GM12878 (cell line): ENCODE measurements around the gene RECK. TPM values are rescaled to one million over a fixed set of nuclear protein-coding genes. Genes with fewer than 3 reads are reported as not detected.

Experiments used
- ATAC-seq: fragments of 200-7000 bp; cut with Tn5 transposase; 3 replicates; pipeline ENCODE4 v1.9.1; 2020; ENCODE audit warnings: mild to moderate bottlenecking, moderate library complexity
- BruUV-seq: library from RNA; stranded (reverse); fragments of 400-500 nt; replicated peaks from 2 replicates; lab custom pipeline; 2021; lab: Mats Ljungman, UMichigan
- CTCF ChIA-PET: fragments of 300-600 bp; sonication (Branson Sonifier 250); formaldehyde crosslinking; extraction: SDS; loops from one replicate; lab custom pipeline; 2021; ENCODE audit warnings: inconsistent platforms; lab: Yijun Ruan, JAX
- POLR2A ChIA-PET: fragments of 350-600 bp; formaldehyde crosslinking; extraction: SDS; loops from one replicate; lab custom pipeline; 2021; ENCODE audit warnings: inconsistent platforms; lab: Charles Lee
- RAD21 ChIA-PET: fragments of 300-600 bp; sonication (Branson Sonifier 250); formaldehyde crosslinking; loops from one replicate; lab custom pipeline; 2023; ENCODE audit warnings: antibody characterized with exemption; ENCODE audit not compliant: unreplicated experiment; lab: Charles Lee
- SMC1A ChIA-PET: fragments of 300-600 bp; sonication (Branson Sonifier 250); formaldehyde crosslinking; loops from one replicate; lab custom pipeline; 2023; ENCODE audit not compliant: unreplicated experiment, uncharacterized antibody; lab: Charles Lee
- DNase-seq: peaks from one replicate; pipeline ENCODE4 v3.0.0-alpha.2; 2011; ENCODE audit warnings: low read depth, low spot score
- FAIRE-seq: peaks from 3 replicates; lab custom pipeline; 2011; peaks lifted over from hg19 to GRCh38; lab: Jason Lieb, UNC
- H2AFZ ChIP-seq: 2 replicates; pipeline ENCODE4 v1.6.0; 2011; ENCODE audit warnings: low read depth, low read length, control low read depth; ENCODE audit not compliant: control insufficient read depth
- H3K27ac ChIP-seq: 2 replicates; pipeline ENCODE4 v1.5.1; 2011; ENCODE audit warnings: control low read depth; ENCODE audit not compliant: control insufficient read depth, insufficient read depth
- H3K27me3 ChIP-seq, 2 experiments: replicated peaks in 1 of 2; 2 replicates each; pipeline versions ENCODE4 v1.6.0 to v1.6.1; 2011; ENCODE audit warnings: low read length in 1 of 2; ENCODE audit not compliant: control insufficient read depth in 2 of 2, insufficient read depth in 2 of 2
- H3K36me3 ChIP-seq, 2 experiments: 2 replicates each; pipeline ENCODE4 v1.5.1; 2011; ENCODE audit warnings: low read length in 1 of 2; ENCODE audit not compliant: control insufficient read depth in 2 of 2, insufficient read depth in 2 of 2
- H3K4me1 ChIP-seq: 2 replicates; pipeline ENCODE4 v1.6.1; 2011; ENCODE audit warnings: mild to moderate bottlenecking, low read length, moderate library complexity, mixed read lengths; ENCODE audit not compliant: control insufficient read depth, insufficient read depth
- H3K4me2 ChIP-seq: 2 replicates; pipeline ENCODE4 v1.6.0; 2011; ENCODE audit warnings: control low read depth; ENCODE audit not compliant: control insufficient read depth, insufficient read depth
- H3K4me3 ChIP-seq: fragments of 200-600 bp; sonication (generic); 2 replicates; pipeline ENCODE4 v1.5.1; 2016
- H3K79me2 ChIP-seq: 2 replicates; pipeline ENCODE4 v1.6.0; 2011; ENCODE audit warnings: low read length; ENCODE audit not compliant: control insufficient read depth, insufficient read depth
- H3K9ac ChIP-seq: 2 replicates; pipeline ENCODE4 v1.8.0; 2011; ENCODE audit warnings: low read length, control low read depth, mixed read lengths; ENCODE audit not compliant: control insufficient read depth, insufficient read depth
- H3K9me3 ChIP-seq: replicated peaks from 3 replicates; pipeline ENCODE4 v1.5.1; 2011; ENCODE audit warnings: mild to moderate bottlenecking, low read length; ENCODE audit not compliant: control insufficient read depth, insufficient read depth
- H4K20me1 ChIP-seq: 2 replicates; pipeline ENCODE4 v1.6.0; 2011; ENCODE audit not compliant: control insufficient read depth, insufficient read depth
- ATF2 ChIP-seq: IDR thresholded peaks from 2 replicates; pipeline ENCODE4 v1.6.1; 2012; ENCODE audit warnings: low read length, inconsistent platforms
- MXI1 ChIP-seq: fragments of 150-350 bp; IDR thresholded peaks from 2 replicates; pipeline ENCODE4 v1.6.1; 2011; ENCODE audit warnings: low read depth, mild to moderate bottlenecking, inconsistent platforms, low read length, improper control_type of control experiment
- NKRF ChIP-seq: fragments of 450-650 bp; conservative IDR thresholded peaks from 2 replicates; pipeline ENCODE4 v1.6.1; 2017; ENCODE audit warnings: mild to moderate bottlenecking, moderate library complexity
- NR2C1 ChIP-seq: fragments of 450-650 bp; IDR thresholded peaks from 2 replicates; pipeline ENCODE4 v1.6.1; 2017; ENCODE audit warnings: antibody characterized with exemption, mild to moderate bottlenecking, moderate library complexity
- PAX5 ChIP-seq: IDR thresholded peaks from 2 replicates; pipeline ENCODE4 v1.6.1; 2011; ENCODE audit warnings: low read depth, low read length, borderline replicate concordance
- RAD21 ChIP-seq: IDR thresholded peaks from 2 replicates; pipeline ENCODE4 v1.6.1; 2011; ENCODE audit warnings: mild to moderate bottlenecking, low read depth, low read length, moderate library complexity; ENCODE audit not compliant: insufficient read depth
- RFX5 ChIP-seq: IDR thresholded peaks from 2 replicates; pipeline ENCODE4 v1.6.1; 2011; ENCODE audit warnings: low read depth, low read length, improper control_type of control experiment
- SMAD5 ChIP-seq: IDR thresholded peaks from 2 replicates; pipeline ENCODE4 v1.6.1; 2016; ENCODE audit warnings: antibody characterized with exemption, low read depth
- ZSCAN29 ChIP-seq: fragments of 450-650 bp; IDR thresholded peaks from 2 replicates; pipeline ENCODE4 v1.6.1; 2017; ENCODE audit warnings: mild to moderate bottlenecking, moderate library complexity
- WGBS: methylation state at CpG from one replicate; pipeline ENCODE4 v1.1.6; 2016; ENCODE audit warnings: low lambda C conversion rate; ENCODE audit not compliant: insufficient replicate concordance, insufficient coverage; ENCODE audit errors: missing lambda C conversion rate; 5-methylcytosine and 5-hydroxymethylcytosine counted together
- in situ Hi-C: fragments of 300-500 bp; cut with MboI; formaldehyde crosslinking; loops from 9 replicates; pipeline ENCODE4 v1.14.3; 2018; ENCODE audit warnings: mixed read lengths
- intact Hi-C: fragments of 100-400 bp; cut with micrococcal nuclease; formaldehyde crosslinking; loops from one replicate; pipeline ENCODE4 v1.14.2; 2022; ENCODE audit not compliant: unreplicated experiment
- polyA plus RNA-seq, 11 experiments: library from polyadenylated mRNA; depleted of rRNA in 4 of 11; unstranded in 6 of 11; stranded (reverse) in 5 of 11; fragments of >200 nt; fragmentation: Nextera tagmentation in 4 of 11; fragmentation: Illumina TruSeq in 1 of 11; extraction: Ambion mirVana in 4 of 11; extraction: Trizol in 1 of 11; gene quantifications; 1 replicate in 1 of 11; 2 replicates in 10 of 11; pipeline versions ENCODE4 v1.2.1 to v1.2.3, GENCODE V29; 2011 to 2016; ENCODE audit warnings: inconsistent platforms in 2 of 11, missing spikeins in 2 of 11, low read depth in 1 of 11
- total RNA-seq, 4 experiments: library from RNA; depleted of rRNA in 3 of 4; stranded (reverse); fragments of >200 nt in 3 of 4; fragmentation: Illumina TruSeq in 1 of 4; extraction: Trizol in 1 of 4; gene quantifications; 2 replicates each; pipeline versions ENCODE4 v1.2.1 to v1.2.3, GENCODE V29; 2013 to 2021
- TF ChIP-seq, protein P1 (sequence below): fragments of 450-650 bp; formaldehyde crosslinking; IDR thresholded peaks from 2 replicates; pipeline ENCODE4 v1.5.0; 2022; ENCODE audit warnings: mild to moderate bottlenecking, missing genetic modification characterization

The RECK gene
- total and polyA plus RNA-seq, 10 of the 15 experiments (the other 5 are each of a cell fraction or from before 2014, with no cell fraction given), result 0.02 to 0.40 (median 0.13) TPM

DNA sequence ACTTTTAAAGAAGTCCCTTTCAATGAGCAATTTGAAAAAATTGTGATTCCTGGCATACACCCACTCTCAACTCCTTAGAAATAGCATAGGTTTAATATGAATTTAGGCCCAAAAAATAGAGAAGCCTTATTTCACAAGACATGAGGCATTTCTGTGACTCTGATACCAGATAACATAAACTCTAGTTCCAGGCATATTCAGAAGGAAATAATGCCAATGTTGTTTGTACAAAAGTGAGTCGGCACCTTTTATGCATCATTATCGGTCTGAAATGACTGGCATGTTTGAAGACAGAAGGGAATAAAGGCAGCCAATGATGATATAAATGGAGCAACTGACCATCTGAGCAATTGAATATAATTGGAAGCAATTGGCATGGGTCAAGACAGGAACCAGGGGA, 19.4 kb upstream of the RECK start (continued):
- TF ChIP-seq ATF2, result no peak

DNA sequence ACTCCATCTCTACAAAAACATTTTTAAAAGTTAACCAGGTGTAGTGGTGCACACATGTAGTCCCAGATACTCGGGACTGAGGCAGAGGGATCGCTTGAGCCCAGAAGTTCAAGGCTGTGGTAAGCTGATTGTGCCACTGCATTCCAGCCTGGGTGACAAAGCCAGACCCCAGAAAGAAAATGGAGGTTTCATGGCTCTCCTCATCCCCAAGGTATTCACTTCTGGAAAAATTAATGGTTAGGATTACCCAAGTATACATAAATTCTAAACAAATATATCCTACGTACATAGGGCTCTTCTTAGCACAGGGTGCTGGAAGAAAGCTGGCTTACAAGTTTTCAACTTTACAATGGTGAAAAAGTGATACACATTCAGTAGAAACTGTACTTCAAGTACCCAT, 18.6 kb upstream of the RECK start:
- H3K27ac ChIP-seq, result no peak overlapping the region
- H3K4me1 ChIP-seq, result peaks cover 3% of the 10 kb centered on the region; the same call in 1 of the 2 replicates
- peaks cover 0 to 4% of the 10 kb centered on the region in 2 experiments; a peak in 2 of 4 replicates for H3K27me3 ChIP-seq
- no peaks in the 10 kb centered on the region for H3K79me2 ChIP-seq
- RAD21 ChIA-PET, result no interaction called here
- no peak overlapping the region for H2AFZ ChIP-seq
- WGBS, result 55% methylated on average over 3 of the region's 3 CpGs
- FAIRE-seq (no peak), DNase-seq (no peak), ATAC-seq (no peak)
- H3K9me3 ChIP-seq, result no peaks in the 10 kb centered on the region
- no peak overlapping the region for H3K4me3 ChIP-seq
- POLR2A ChIA-PET, result no interaction called here
- H4K20me1 ChIP-seq, result no peaks in the 10 kb centered on the region
- BruUV-seq, result no TSS peak
- no peak overlapping the region for H3K4me2 ChIP-seq
- H3K9ac ChIP-seq, result no peak overlapping the region
- TF ChIP-seq ZSCAN29 (no peak), NR2C1 (no peak), NKRF (no peak), PAX5 (no peak), RFX5 (no peak), RAD21 (no peak), SMAD5 (no peak), MXI1 (no peak)
- TF ChIP-seq, protein P1, sequence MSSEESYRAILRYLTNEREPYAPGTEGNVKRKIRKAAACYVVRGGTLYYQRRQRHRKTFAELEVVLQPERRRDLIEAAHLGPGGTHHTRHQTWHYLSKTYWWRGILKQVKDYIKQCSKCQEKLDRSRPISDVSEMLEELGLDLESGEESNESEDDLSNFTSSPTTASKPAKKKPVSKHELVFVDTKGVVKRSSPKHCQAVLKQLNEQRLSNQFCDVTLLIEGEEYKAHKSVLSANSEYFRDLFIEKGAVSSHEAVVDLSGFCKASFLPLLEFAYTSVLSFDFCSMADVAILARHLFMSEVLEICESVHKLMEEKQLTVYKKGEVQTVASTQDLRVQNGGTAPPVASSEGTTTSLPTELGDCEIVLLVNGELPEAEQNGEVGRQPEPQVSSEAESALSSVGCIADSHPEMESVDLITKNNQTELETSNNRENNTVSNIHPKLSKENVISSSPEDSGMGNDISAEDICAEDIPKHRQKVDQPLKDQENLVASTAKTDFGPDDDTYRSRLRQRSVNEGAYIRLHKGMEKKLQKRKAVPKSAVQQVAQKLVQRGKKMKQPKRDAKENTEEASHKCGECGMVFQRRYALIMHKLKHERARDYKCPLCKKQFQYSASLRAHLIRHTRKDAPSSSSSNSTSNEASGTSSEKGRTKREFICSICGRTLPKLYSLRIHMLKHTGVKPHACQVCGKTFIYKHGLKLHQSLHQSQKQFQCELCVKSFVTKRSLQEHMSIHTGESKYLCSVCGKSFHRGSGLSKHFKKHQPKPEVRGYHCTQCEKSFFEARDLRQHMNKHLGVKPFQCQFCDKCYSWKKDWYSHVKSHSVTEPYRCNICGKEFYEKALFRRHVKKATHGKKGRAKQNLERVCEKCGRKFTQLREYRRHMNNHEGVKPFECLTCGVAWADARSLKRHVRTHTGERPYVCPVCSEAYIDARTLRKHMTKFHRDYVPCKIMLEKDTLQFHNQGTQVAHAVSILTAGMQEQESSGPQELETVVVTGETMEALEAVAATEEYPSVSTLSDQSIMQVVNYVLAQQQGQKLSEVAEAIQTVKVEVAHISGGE (CRISPR knock-in tag), result no peak
- CTCF ChIA-PET, result interaction anchor here (0.8 to 1.3 kb wide), 3 partner anchors 9 to 64 kb away, joined by 3 to 10 read pairs (median 3); no protein-coding TSS in a partner anchor
- no peaks in the 10 kb centered on the region for H3K36me3 ChIP-seq
- intact Hi-C loops, result no loop called here
- in situ Hi-C loops, result no loop called here
- SMC1A ChIA-PET, result interaction anchor here (0.6 to 1.4 kb wide), 3 partner anchors 11 to 140 kb away, joined by 3 to 4 read pairs (median 3); no protein-coding TSS in a partner anchor
